MCF 10A (cell line): Measurements from ENCODE around the gene CPNE4. TPM values are rescaled to one million over a fixed set of nuclear protein-coding genes. Genes with fewer than 3 reads are reported as not detected.

Source experiments
- BruUV-seq: library from RNA; stranded (reverse); fragments of 400-500 nt; replicated peaks from 2 replicates; lab custom pipeline; 2021; lab: Mats Ljungman, UMichigan
- CTCF ChIA-PET: fragments of 300-600 bp; sonication (Branson Sonifier 250); formaldehyde crosslinking; extraction: SDS; loops from one replicate; lab custom pipeline; 2021; ENCODE audit warnings: antibody characterized with exemption, inconsistent platforms; lab: Yijun Ruan, JAX
- POLR2A ChIA-PET: fragments of 300-600, 350-650 bp; sonication (Branson Sonifier 250); formaldehyde crosslinking; extraction: SDS; loops from one replicate; lab custom pipeline; 2020; ENCODE audit warnings: antibody characterized with exemption, inconsistent platforms; lab: Yijun Ruan, JAX
- DNase-seq: peaks from one replicate; pipeline ENCODE4 v3.0.0-alpha.2; 2018; ENCODE audit not compliant: unreplicated experiment
- H3K27ac Mint-ChIP-seq: one replicate; pipeline ENCODE4 v1.8.0; 2022; ENCODE audit warnings: mild to moderate bottlenecking, low read depth, mixed read lengths; ENCODE audit not compliant: unreplicated experiment
- H3K27me3 Mint-ChIP-seq: one replicate; pipeline ENCODE4 v1.8.0; 2022; ENCODE audit warnings: mixed read lengths; ENCODE audit not compliant: insufficient read depth, unreplicated experiment
- H3K36me3 Mint-ChIP-seq: one replicate; pipeline ENCODE4 v1.8.0; 2022; ENCODE audit warnings: mild to moderate bottlenecking, moderate library complexity, mixed read lengths; ENCODE audit not compliant: insufficient read depth, unreplicated experiment
- H3K4me1 Mint-ChIP-seq: one replicate; pipeline ENCODE4 v1.8.0; 2022; ENCODE audit warnings: mixed read lengths; ENCODE audit not compliant: insufficient read depth, unreplicated experiment
- H3K4me3 Mint-ChIP-seq: one replicate; pipeline ENCODE4 v1.8.0; 2022; ENCODE audit warnings: mild to moderate bottlenecking, moderate library complexity, mixed read lengths; ENCODE audit not compliant: unreplicated experiment
- H3K9me3 Mint-ChIP-seq: one replicate; pipeline ENCODE4 v1.8.0; 2022; ENCODE audit warnings: mixed read lengths; ENCODE audit not compliant: unreplicated experiment
- CTCF ChIP-seq: fragments of 200-600 bp; IDR thresholded peaks from one replicate; pipeline ENCODE4 v1.8.0; 2022; ENCODE audit warnings: antibody characterized with exemption, mild to moderate bottlenecking; ENCODE audit not compliant: unreplicated experiment
- intact Hi-C: fragments of 100-400 bp; cut with micrococcal nuclease; formaldehyde crosslinking; loops from 2 replicates; pipeline ENCODE4 v1.14.1; 2022
- total RNA-seq: library from RNA; stranded (reverse); gene quantifications from 2 replicates; pipeline ENCODE4 v1.2.3, GENCODE V29; 2022

The CPNE4 gene
- total RNA-seq, 1 experiment from 2014 or later = not detected

GRCh38 chr3:131630097-131630496 is 404.7 kb downstream of the CPNE4 start:
- no peak for TF ChIP-seq CTCF
- peak; percentile 10 for DNase-seq
- Mint-ChIP-seq H3K27ac (no peak overlapping the region), H3K4me3 (no peak overlapping the region), H3K9me3 (no peaks in the 10 kb centered on the region), H3K27me3 (peaks cover 8% of the 10 kb centered on the region), H3K36me3 (no peaks in the 10 kb centered on the region), H3K4me1 (no peaks in the 10 kb centered on the region)
- ChIA-PET POLR2A (no interaction called here), CTCF (no interaction called here)
- no TSS peak for BruUV-seq
- intact Hi-C loops = no loop called here

GRCh38 chr3:131623431-131623830 is 411.4 kb downstream of the CPNE4 start:
- TF ChIP-seq CTCF = no peak
- no peak overlapping the region for H3K4me3 Mint-ChIP-seq
- BruUV-seq = no TSS peak
- POLR2A ChIA-PET = no interaction called here
- no peaks in the 10 kb centered on the region for H3K9me3 Mint-ChIP-seq
- CTCF ChIA-PET = interaction anchor here (0.6 kb wide), 1 partner anchor 17 kb away, joined by 3 read pairs; no protein-coding TSS in a partner anchor
- DNase-seq = no peak
- intact Hi-C loops = no loop called here
- peaks cover 17% of the 10 kb centered on the region for H3K27me3 Mint-ChIP-seq
- H3K27ac Mint-ChIP-seq = no peak overlapping the region
- H3K4me1 Mint-ChIP-seq = no peaks in the 10 kb centered on the region
- H3K36me3 Mint-ChIP-seq = no peaks in the 10 kb centered on the region

- Mint-ChIP-seq H3K9me3 (no peaks in the 10 kb centered on the region), H3K36me3 (no peaks in the 10 kb centered on the region), H3K27me3 (peaks cover 24% of the 10 kb centered on the region), H3K4me1 (no peaks in the 10 kb centered on the region), H3K27ac (no peak overlapping the region), H3K4me3 (no peak overlapping the region)
- TF ChIP-seq CTCF = no peak
- no peak for DNase-seq
- intact Hi-C loops = no loop called here
- ChIA-PET POLR2A (no interaction called here), CTCF (no interaction called here)
- BruUV-seq = no TSS peak
Measured at GRCh38 chr3:131622726-131623125, 412.1 kb downstream of the CPNE4 start.

- TF ChIP-seq CTCF = no peak
- intact Hi-C loops = no loop called here
- ChIA-PET POLR2A (no interaction called here), CTCF (no interaction called here)
- no peak for DNase-seq
- no TSS peak for BruUV-seq
- Mint-ChIP-seq H3K36me3 (no peaks in the 10 kb centered on the region), H3K9me3 (no peaks in the 10 kb centered on the region), H3K27me3 (peaks cover 37% of the 10 kb centered on the region), H3K27ac (no peak overlapping the region), H3K4me3 (no peak overlapping the region), H3K4me1 (no peaks in the 10 kb centered on the region)
Measured at GRCh38 chr3:131620977-131621376, 413.8 kb downstream of the CPNE4 start.
